ENCODE data around the gene ZFP62.

DNA sequence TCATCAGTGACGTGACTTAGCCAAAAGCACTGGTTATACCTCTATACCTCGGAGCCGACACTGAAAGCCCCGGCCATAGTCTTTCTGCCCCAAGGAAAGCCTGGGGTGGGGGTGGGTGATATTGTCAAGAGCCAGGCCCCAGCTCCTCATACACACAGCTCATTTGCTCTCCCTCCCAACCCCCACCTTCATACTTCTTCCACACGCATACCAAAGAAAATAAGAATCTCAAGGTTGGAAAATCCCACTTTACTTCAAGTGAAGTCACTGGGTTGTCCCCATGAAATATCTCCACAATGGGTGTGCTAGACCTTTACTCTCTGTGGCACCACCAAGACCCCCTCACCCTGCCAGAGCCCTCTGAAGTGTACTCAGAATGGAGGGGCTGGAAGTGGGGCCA is 31.4 kb downstream of the ZFP62 start:
- no peak for TF ChIP-seq EGR1 (IDR thresholded peaks at IDR 0.05)
- TF ChIP-seq TAF1 (IDR thresholded peaks at IDR 0.05; ENCODE audit: low read depth): no peak
- TF ChIP-seq, protein P1, sequence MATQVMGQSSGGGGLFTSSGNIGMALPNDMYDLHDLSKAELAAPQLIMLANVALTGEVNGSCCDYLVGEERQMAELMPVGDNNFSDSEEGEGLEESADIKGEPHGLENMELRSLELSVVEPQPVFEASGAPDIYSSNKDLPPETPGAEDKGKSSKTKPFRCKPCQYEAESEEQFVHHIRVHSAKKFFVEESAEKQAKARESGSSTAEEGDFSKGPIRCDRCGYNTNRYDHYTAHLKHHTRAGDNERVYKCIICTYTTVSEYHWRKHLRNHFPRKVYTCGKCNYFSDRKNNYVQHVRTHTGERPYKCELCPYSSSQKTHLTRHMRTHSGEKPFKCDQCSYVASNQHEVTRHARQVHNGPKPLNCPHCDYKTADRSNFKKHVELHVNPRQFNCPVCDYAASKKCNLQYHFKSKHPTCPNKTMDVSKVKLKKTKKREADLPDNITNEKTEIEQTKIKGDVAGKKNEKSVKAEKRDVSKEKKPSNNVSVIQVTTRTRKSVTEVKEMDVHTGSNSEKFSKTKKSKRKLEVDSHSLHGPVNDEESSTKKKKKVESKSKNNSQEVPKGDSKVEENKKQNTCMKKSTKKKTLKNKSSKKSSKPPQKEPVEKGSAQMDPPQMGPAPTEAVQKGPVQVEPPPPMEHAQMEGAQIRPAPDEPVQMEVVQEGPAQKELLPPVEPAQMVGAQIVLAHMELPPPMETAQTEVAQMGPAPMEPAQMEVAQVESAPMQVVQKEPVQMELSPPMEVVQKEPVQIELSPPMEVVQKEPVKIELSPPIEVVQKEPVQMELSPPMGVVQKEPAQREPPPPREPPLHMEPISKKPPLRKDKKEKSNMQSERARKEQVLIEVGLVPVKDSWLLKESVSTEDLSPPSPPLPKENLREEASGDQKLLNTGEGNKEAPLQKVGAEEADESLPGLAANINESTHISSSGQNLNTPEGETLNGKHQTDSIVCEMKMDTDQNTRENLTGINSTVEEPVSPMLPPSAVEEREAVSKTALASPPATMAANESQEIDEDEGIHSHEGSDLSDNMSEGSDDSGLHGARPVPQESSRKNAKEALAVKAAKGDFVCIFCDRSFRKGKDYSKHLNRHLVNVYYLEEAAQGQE (IDR thresholded peaks at IDR 0.05; ENCODE audit: low read depth): no peak
- no peak for TF ChIP-seq RAD21 (IDR thresholded peaks at IDR 0.05; ENCODE audit: low read depth)
- no peak for TF ChIP-seq FOXM1 (IDR thresholded peaks at IDR 0.05; ENCODE audit: borderline replicate concordance, low read depth)
- TF ChIP-seq YY1 (IDR thresholded peaks at IDR 0.05; ENCODE audit: low read depth): no peak
- no peak for TF ChIP-seq EP300 (IDR thresholded peaks at IDR 0.05; ENCODE audit: borderline replicate concordance)
- TF ChIP-seq CEBPB (IDR thresholded peaks at IDR 0.05): no peak
- no peak for TF ChIP-seq NFIC (IDR thresholded peaks at IDR 0.05)
